ENCODE measurements around the gene TIMP2.
"Not testable (repeated sequence)": the region's sequence is repeated elsewhere in the genome, so short reads cannot be mapped to it uniquely, and the experiment has no call there.

The TIMP2 gene

DNA sequence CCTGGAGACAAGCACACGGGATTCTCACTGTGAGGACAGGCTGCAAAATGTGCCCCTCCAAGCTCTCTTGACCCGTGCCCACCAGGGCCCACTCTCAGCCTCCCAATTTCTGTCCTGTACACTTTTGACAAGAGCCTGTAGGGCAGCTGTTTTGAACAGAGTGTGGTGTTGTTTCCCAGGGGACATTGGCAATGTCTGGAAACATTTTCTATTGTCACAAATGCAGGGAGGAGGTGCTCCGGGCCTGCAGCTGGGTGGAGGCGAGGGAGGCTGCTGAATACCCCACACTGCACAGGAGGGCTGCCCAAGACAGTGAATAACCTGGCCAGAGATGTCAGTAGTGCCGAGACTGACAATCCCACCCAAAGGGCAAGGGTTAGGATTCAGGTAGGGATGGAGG is 32.7 kb downstream of the TIMP2 start:
- H3K4me3 ChIP-seq (ENCODE audit: low read length): no peak overlapping the region
- DNase-seq (ENCODE audit: low read depth): no peak
- no peak for TF ChIP-seq CTCF (conservative IDR thresholded peaks at IDR 0.05; ENCODE audit: low read length)

GRCh38 chr17:78892062-78892456 is 33.1 kb downstream of the TIMP2 start:
- H3K4me3 ChIP-seq (ENCODE audit: low read length): no peak overlapping the region
- no peak for DNase-seq (ENCODE audit: low read depth)
- TF ChIP-seq CTCF (conservative IDR thresholded peaks at IDR 0.05; ENCODE audit: low read length): no peak

DNA sequence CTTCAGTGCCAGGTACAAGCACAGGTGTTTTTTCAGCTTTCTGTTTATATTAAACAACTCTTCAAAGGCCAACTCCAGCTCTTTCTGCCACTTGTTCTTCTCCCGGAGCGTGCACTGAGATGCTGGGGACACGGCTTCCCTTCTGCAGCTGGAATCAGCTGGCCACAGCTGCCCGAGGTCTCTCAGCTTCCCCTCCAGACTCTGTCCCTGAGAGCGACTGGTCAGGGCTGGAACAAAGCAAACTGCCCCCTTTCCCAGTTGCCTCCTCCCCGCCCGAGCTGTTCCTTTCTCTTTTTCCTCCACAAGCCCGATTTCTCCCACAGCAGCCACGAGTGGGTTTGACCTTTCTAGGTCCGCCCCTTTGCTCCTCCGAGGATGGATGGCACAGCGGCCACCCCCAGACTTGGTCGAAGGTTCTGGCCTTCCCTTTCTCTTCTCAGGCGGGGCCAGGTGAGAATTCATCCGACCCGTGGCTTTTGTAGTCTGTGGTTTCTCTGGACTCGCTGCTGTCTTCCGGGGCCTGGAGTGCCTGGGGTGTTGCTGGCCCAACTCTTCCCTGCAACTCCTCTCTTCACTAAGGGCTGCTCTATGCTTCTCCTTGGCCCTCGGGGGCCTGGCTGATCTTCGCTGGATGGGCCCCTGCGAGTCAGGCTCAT is 33.7 kb downstream of the TIMP2 start:
- DNase-seq (ENCODE audit: low read depth): no peak
- H3K4me3 ChIP-seq (ENCODE audit: low read length): no peak overlapping the region
- no peak for TF ChIP-seq CTCF (conservative IDR thresholded peaks at IDR 0.05; ENCODE audit: low read length)

DNA sequence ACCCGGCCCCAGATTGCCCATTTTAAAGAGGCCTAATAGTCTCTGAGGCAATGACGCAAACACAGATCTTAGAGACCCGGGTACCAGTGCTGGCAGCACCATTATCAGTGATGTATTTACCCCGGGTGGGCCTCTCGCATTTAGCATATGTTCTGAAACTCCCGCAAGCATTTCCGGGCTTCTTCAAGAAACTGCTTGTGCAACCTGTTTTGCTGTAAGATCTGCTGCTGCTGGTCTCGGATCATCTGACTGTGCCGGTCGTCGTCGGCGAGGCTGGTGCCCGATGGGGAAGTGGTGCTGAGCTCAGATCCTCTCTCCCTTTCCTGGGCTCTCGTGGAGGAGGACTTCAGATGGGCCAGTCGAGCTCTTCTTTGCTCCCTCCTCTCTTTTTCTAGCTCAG is 34.7 kb downstream of the TIMP2 start:
- no peak overlapping the region for H3K4me3 ChIP-seq (ENCODE audit: low read length)
- no peak for DNase-seq (ENCODE audit: low read depth)
- TF ChIP-seq CTCF (conservative IDR thresholded peaks at IDR 0.05; ENCODE audit: low read length): no peak

DNA sequence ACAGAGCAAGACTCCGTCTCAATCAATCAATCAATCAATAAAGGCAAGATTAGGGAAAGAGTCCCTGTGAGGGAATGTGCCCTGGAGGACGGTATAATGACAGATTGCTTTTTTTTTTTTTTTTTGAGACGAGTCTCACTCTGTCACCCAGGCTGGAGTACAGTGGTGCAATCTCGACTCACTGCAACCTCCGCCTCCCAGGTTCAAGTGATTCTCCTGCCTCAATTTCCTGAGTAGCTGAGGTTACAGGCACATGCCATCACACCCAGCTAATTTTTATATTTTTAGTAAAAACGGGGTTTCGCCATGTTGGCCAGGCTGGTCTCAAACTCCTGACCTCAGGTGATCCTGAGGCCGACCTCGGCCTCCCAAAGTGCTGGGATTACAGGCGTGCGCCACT is 35.1 kb downstream of the TIMP2 start:
- DNase-seq (ENCODE audit: low read depth); H3K4me3 ChIP-seq (ENCODE audit: low read length): not testable (repeated sequence)

DNA sequence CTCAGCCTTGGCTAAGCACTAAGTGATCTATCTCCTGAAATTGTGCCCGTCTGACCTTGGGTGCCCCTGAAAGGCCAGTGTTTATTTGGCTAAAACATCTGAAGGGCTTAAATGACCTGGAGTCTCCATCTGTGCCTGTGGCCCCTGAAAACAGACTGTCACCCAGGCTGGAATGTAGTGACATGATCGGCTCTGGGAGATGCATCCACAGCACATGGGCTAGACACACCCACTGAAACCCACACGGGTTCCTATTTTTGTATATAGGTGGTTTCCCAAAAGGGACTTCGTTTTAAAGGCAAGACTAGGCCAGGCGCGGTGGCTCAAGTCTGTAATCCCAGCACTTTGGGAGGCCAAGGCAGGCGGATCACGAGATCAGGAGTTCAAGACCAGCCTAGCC is 35.7 kb downstream of the TIMP2 start:
- no peak for DNase-seq (ENCODE audit: low read depth)
- H3K4me3 ChIP-seq (ENCODE audit: low read length): no peak overlapping the region
- no peak for TF ChIP-seq CTCF (conservative IDR thresholded peaks at IDR 0.05; ENCODE audit: low read length)

DNA sequence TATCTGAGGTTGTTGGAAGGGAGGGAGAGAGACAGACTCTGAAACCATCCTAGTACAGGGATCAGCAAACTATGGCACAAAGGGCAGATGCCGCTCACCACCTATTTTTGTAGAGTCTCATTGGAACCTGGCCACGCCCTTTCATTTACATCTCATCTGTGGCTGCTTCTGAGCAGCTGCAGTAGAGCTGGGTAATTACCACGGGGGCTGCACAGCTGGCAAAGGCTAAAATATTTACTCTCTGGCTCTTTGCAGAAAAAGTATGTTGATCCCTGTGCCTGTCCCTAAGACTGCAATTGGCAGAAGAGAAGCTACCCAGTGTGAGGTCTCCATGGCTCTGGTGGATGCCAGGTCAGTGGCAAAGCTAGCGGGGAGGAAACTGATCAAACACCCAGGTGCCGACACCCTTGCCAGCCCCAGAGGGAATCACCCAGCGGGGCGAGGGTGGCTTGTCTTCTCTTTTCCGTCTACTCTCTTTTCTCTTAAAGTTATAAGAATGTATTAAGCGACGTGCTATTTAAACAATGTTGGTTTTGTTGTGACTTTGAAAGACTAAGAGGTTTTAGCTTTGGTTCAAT is 36.2 kb downstream of the TIMP2 start:
- H3K4me3 ChIP-seq (ENCODE audit: low read length): no peak overlapping the region
- DNase-seq (ENCODE audit: low read depth): no peak
- no peak for TF ChIP-seq CTCF (conservative IDR thresholded peaks at IDR 0.05; ENCODE audit: low read length)
